IPS-18c (cell line): ENCODE measurements around the gene SRSF12.

Experiments
- H3K4me3 ChIP-seq: 2 replicates; pipeline ENCODE4 v1.7.0; 2013; ENCODE audit warnings: low read depth, mild to moderate bottlenecking, low read length, moderate library complexity; ENCODE audit not compliant: insufficient read depth
- H3K9me3 ChIP-seq: one replicate; pipeline ENCODE4 v1.6.1; 2013; ENCODE audit warnings: mild to moderate bottlenecking, low read length, moderate library complexity; ENCODE audit not compliant: control insufficient read depth, insufficient read depth

SRSF12 gene

GRCh38 chr6:89057759-89058158 is 60.1 kb downstream of the SRSF12 start:
- no peaks in the 10 kb centered on the region for H3K9me3 ChIP-seq
- H3K4me3 ChIP-seq: no peak overlapping the region

GRCh38 chr6:89054208-89054607 is 63.7 kb downstream of the SRSF12 start:
- Histone ChIP-seq H3K9me3 (no peaks in the 10 kb centered on the region), H3K4me3 (no peak overlapping the region)

GRCh38 chr6:89051676-89052075 is 66.2 kb downstream of the SRSF12 start:
- Histone ChIP-seq H3K9me3 (no peaks in the 10 kb centered on the region), H3K4me3 (no peak overlapping the region)

- Histone ChIP-seq H3K4me3 (no peak overlapping the region), H3K9me3 (no peaks in the 10 kb centered on the region)
Observed at GRCh38 chr6:89050697-89051096, 67.2 kb downstream of the SRSF12 start.

GRCh38 chr6:89050155-89050554 is 67.7 kb downstream of the SRSF12 start:
- H3K4me3 ChIP-seq: no peak overlapping the region
- H3K9me3 ChIP-seq: no peaks in the 10 kb centered on the region

- Histone ChIP-seq H3K9me3 (no peaks in the 10 kb centered on the region), H3K4me3 (no peak overlapping the region)
Observed at GRCh38 chr6:89048985-89049384, 68.9 kb downstream of the SRSF12 start.

- H3K4me3 ChIP-seq: no peak overlapping the region
- no peaks in the 10 kb centered on the region for H3K9me3 ChIP-seq
Observed at GRCh38 chr6:89048288-89048923, 69.5 kb downstream of the SRSF12 start.

GRCh38 chr6:89047473-89047872 is 70.4 kb downstream of the SRSF12 start:
- no peaks in the 10 kb centered on the region for H3K9me3 ChIP-seq
- no peak overlapping the region for H3K4me3 ChIP-seq
